HL-60/S4 (cell line): ENCODE results near the gene SLC12A8.

Source experiments
- in situ Hi-C: fragments of 300-500 bp; cut with MboI; formaldehyde crosslinking; loops from 2 replicates; pipeline ENCODE4 v1.14.3; 2022; ENCODE audit warnings: low sequenced_read_pairs

Gene SLC12A8

DNA sequence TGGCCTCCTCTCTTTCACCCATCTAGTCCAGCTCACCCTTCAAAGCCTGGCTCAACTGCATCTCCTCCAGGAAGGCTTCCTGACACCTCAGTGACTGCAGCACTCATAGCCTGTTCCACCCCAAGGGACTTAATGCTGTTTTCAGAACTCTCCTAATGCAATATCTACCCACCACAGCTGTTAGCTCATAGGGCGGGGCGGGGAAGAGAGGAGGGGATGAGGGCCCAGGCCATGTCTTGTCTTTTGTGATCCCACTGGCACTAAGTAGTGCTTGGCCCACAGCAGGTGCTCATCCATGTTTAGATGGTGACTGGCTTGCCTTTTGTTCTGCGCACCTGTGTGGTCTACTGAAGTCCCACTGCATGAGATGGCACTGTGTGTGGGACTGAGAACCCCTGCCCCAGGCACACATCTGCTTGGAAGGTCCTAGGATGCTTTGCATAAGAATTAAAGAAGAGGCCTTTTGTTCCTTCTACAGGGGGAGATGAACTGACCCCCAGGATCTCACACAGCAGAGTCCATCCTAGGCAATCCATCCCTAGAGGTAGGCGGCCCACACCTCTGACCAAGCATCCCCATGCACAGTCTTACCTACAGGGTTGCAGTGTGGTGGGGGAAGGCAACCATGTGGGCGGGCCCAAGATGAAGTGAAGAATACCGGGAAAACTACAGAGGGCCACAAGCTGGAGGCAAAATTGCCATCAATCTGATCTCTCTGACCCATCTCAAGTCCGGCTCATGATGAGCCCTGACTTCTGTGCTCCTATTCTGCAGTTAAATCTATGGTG lies 23.0 kb downstream of the SLC12A8 start:
- in situ Hi-C loops: no loop called here

DNA sequence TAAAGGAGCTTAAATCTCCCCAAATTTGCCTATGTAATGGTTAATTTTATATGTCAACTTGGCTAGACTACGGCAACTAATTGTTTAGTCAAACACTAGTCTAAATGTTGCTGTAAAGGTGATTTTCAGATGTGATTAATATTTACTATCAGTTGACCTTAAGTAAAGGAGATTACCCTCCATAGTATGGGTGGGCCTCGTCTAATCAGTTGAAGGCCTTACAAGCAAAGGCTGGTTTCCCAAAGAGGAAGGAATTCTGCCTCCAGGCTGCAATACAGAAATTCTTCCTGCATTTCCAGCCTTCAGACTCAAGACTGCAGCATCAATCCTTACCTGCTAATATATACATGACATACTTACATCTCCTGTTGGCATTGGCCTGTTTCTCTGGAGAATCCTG lies 23.6 kb downstream of the SLC12A8 start:
- in situ Hi-C loops: no loop called here

DNA sequence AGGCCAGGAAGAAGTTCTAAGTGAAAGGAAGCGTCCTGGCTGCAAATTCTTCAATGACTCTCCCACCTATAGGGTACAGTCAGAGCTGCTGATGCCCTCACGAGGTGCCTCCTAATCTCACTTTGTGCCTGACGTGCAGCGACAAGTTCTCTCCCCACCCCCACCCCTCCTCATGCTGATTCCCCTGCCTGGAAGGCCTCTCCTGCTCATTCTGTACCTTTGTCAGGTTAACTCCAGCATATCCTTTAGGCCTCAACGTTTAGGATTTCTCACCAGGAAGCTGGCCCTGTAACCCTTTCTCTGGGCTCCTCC lies 25.0 kb downstream of the SLC12A8 start:
- in situ Hi-C loops: no loop called here

DNA sequence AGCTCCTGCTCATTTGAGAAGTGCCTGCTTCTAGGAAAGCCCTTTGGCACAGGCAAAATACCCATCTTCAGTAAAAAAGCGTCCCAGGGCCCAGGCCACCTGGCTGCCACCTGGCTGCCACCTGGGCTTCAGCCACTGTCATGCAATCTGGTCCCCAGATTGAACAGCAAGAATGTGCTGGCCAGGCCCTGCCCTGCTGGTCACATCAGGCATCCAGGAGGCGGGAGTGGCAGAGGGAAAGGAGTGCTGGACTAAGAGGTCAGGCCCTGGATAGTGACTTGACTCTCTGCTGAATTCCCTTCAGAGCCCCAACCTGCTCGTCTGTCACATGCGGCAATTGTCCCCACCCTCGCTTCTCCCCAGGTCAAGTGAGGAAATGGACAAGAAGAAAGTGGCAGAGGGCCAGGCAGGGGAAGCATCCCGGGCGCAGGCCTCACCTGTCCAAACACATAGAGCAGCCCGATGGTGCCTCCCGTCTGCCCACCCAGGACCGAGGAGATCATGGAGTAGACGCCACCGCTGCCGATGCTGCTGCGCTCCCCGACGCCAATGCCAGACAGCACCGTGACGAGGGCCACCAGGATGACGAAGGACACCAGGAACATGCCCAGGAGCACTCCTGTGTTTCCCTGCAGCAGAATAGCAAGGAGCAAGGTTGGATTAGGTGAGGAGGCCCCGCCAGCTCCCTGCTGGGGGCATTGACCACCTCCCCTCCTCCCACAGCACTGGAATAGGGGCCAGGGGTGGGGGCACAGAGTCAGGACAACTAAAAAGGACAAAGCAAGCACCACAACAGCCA lies 25.5 kb downstream of the SLC12A8 start:
- in situ Hi-C loops: no loop called here

DNA sequence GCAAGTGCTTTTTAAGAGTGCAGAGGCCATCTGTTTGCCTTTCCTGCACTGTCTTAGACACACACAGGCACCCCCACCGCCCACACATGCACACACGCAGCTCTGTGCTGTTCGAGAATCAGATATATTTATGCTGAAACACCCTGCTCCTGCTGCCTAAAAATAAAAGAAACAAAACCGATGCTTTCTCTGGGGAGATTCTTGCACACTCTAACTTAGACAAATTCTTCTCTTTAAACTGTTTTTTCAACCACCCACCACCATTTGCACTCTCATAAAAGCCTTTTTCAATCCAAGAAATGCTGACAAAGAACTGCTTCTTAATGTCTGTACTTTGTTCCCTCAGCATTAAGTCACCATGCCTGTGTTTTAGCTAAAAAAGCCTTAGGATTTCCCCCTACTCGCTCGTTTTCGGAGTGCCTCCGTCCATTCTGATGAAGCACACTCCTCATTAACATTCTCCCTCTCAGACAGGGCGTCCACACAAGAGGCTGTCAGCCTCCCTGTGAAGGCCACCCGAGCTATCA lies 26.2 kb downstream of the SLC12A8 start:
- in situ Hi-C loops: no loop called here

DNA sequence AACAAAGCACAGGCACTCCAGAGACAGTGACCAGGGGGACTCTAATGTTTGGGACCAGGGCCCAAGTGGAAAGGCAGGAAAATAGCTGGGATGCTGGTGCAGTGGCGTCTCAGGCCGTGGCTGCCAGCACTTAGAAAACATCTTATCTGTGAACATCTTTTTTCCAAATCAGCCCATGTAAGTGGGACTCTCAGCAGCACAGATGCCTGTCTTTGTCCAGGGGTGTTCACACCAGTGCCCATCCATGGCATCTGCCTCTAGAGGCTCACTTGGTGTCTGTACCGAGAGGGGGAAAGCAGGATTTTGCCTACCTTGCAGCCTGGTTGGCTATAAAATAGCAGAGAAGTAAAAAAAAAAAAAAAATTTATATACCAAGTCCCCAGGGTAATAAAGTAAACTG lies 26.7 kb downstream of the SLC12A8 start:
- in situ Hi-C loops: no loop called here

DNA sequence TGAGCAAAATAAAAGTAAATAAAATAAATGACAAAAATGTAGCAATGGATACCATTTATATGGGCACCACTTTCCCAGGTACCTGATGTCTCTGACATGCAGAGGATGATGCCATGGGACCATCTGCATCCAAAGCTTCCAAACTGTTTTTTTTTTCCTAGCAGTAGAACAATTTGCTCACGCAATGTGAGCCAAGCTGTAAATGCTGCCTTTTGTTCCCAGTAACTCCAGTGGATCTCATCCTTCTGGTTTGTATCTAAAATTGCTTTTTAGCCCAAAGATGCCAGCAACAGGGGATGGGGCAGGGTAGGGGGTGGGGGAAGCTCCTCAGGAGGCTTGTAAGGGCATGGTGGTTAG lies 32.7 kb downstream of the SLC12A8 start:
- in situ Hi-C loops: no loop called here

DNA sequence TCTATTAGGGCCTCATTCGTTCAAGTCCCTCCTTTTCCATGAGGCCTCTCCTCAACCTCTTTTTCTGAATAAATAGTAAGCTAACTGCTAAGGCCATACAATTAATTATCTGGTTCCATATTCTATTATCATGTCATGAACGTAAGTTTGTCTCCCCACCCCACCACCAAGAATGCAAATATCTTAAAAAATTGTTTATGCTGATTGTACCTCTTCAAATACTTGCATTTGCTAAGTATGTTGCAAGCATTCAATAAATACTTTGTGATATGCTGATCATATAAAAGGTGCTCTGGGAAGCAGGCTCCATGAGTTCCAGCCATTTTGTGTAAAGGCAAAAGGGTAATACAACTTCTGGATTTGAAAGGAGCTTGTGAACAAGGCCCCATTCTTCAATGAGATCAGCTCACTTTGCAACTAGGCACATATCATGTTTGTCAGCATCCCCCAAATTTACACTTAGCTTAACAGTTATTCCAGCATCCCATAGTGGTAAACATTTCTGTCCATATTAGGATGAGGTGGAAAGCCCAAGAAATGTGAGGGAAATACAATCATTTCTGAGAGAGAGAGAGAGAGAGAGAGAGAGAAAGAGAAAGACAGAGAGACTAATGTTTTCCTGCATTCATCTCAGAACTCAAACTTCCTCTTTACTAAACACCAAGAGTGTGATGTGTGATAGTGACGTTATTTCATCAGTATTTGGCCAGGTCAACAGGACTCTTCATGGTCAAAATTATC lies 33.2 kb downstream of the SLC12A8 start:
- in situ Hi-C loops: no loop called here

DNA sequence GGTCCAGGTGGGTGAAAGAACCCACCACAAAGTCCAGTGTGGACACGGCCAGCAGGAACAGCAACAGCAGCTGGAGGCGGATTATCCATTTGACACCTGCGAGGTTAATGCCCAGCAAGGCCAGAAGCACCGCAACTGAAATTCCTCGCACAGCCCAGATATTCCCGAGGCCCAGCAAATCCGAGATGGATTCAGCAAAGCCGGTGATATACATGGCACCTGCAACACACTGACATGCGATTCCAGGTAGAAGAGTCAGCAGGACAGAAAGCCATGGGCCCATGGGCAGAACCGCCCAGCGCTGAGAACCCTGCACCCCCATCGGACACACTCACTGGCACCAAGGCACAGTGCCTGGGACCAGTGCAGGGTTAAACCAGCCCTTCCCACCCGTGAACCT lies 34.8 kb downstream of the SLC12A8 start:
- in situ Hi-C loops: no loop called here

DNA sequence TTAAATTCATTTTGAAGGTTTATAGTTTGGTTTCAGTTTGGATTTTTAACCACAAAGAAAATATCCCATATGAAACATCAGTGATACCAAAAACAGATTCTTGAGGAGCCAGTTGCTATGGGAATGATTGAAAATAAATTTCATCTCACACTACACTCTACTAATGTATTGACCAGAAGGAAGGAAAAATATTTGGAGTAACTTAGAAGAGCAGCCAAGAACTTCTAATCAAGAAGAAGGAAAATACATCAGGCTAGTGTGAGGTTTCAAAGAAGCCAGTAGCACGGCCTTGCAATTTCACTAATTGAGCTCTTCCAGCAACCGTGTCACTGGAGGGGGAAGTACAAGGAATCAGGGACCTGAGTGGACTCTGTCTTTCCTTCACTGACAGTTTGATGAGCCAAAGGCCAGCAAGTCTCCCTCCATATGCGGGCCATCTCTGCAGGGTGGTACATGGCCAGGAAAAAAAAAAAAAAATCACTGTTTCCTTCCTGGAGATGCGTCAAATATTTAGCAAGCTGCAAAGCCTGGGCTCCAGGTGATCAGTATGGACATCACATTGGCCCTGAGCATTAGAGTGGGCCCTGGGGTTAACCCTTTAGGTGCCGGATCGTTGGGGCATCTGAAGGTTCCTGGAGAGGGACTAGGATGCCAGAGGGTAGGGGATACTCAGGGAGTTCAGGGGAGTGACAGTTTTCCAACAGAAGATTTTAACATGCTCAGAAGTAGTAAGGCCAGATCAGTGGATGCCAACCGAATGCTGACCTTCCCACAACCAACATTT lies 37.1 kb downstream of the SLC12A8 start:
- in situ Hi-C loops: no loop called here

DNA sequence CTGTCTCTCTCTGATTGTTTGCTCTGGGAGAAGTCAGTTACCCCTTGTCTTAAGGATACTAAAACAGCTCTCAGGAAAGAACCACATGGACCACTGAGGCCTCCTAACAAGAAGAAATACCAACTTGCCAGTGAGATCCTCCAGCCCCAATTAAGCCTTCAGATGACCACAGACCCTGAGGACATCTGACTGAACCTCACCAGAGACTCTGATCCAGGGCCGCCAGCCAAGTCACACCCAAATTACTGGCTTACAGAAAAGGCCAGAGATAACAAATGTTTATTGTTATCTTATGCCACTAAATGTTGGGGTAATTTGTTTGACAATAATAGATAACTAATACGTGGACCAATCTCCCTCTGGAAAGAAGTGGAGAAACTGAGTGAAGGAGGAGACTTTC lies 40.2 kb downstream of the SLC12A8 start:
- in situ Hi-C loops: no loop called here

DNA sequence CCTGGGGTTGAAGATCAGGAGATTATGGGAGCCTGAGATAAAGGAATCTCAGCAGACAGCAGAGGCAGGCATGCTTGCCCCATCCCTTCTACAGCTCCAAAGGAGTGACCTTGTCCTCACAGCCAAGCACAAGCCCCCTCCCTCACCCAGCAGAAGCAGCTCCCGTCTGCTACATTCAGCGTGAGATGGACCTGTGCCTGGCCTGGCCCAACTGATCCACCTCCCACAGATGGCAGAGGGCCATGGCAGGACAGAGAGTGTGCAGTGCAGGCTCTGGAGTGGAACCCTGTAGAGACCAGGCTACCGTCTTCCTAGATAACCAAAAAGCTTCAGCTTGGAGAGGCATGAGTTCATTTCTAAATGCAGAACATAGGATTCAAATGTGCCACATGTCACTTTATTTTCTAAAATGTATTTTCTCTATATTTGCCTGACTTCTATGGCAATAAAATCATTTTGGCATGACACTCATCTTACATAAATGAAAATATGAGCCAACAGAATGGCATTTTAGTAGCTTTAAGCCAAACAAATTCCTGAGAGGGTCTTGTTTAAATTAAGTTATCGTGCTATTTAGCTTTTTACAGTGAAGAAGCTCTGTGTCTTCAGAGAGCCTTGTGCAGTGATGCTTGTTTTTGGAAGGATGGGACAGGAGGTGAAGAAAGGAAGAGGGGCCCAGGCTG lies 43.7 kb downstream of the SLC12A8 start:
- in situ Hi-C loops: no loop called here

DNA sequence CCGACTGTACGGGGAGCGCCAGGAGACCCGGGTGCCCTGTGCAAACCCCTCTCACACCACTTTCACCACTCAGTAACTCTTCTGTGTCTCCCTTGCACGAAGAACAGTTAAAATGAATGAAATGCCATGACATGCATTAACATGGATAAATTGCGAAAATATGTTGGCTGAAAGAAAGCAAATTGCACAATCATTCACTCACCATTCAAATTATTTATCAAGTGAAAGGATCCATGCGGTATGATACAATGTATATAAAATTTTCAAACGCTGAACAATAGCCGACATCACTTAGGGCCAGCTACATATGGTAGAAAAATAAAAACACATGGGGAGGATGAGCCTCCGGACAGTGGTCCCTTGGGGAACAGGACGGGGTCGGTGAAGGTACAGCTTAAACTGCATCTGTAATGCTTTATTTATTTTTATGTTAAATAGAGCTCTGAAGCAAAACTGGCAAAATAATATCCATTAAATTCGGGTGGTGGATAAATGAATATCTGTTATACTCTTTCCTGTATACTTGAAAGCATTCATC lies 45.9 kb downstream of the SLC12A8 start:
- in situ Hi-C loops: no loop called here

DNA sequence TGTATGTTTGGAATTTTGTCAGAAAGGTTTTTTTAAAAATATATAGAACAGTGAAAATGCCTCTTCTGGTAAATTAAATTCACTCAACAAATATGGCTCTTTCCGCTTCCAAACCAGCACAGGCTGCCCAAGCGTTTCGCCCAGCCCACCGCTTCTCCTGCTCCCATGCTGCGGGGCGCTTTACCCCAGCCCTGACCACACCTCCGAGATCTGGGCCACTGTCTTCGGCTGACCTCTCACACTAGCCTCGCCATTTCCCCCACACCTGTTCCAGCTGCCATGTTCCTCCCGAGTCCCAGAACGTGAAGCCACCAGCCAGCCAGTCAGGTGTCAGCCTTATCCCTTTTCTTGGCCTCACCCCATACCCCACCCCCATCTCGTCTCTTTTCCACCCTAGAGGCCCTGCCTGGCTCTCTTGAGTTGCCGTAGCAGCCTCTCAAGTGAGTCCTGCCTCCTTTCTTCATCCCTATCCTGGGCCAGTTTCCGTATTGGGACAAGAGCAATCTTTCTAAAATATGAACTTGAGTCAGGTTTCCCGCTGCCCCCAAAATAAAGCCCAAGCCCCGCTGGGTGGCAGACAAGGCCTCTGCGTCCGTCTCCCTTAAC lies 46.5 kb downstream of the SLC12A8 start:
- in situ Hi-C loops: no loop called here

DNA sequence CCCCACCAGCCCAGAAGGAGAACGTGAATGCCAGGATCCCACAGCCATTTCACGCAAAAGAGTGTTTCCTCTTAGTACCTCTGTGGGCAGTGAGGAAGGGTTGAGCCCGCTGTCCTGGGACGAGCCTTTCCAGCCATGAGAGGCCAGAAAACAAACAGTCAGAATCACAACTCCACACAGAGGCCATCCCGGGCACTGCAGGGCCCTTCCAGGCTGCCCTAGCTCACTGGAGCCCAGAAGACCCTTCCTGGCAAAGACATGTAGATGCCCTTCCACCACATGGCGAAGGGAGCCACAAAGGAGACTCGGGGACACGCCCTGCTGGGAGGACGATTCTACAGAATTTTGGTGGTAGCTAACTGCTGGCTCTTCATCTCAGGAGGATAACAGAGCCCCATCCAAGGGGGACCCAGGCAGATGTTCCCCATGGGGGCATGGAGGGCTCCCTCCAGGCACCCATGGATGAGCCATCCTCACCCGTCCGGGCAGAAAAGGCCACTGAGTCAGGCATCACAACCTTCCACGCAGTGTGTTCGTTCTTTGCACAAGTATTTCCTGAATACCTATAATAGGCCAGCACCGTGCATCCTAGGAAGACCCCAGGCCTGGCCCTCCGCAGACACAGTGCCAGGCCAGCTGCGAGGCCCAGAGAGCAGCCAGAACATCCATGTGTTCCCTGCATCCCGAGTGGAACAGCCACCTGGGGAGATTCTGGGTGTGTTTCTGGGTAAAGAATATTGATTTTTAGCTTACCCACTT lies 47.2 kb downstream of the SLC12A8 start:
- in situ Hi-C loops: no loop called here

DNA sequence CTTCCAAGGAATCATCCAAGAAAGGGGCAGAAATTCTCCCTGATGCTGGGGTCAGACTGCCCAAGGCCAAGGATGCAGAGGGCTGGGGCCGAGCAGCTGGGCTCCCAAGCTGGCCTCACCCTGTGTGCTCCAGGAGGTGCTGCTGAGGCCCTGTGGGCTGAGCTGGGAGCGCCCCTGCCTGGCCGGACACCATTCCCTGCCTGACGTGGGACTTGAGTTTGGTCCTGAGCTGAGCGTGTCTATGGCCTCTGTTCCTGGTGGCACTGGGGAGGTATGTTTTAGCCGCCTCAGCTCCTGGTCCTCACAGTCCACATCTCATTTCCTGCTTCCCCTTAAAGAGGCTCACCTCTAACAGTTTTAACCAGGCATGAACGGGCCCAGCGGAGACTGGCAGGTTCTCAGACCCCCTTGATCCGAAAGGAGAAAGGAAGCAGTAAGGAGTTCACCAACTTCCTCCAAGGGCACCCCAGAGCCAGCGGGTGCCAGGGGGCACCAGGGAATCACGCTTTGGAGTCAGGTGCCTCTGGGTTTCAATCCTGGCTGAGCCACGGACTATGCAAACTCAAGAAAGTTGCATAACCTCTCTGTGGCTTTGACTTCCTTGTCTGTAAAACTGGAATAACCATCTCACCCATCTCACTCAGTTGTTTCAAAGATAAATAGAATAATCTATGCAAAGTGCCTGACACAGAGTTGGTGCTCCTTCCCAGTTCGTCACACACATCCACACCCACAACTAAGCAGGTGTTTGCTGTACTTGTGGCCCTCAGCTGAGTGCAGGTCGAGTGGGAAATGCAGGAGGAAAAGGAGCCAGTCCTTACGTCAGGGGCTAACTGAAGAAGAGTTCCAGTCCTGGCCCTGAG lies 48.6 kb downstream of the SLC12A8 start:
- in situ Hi-C loops: no loop called here

DNA sequence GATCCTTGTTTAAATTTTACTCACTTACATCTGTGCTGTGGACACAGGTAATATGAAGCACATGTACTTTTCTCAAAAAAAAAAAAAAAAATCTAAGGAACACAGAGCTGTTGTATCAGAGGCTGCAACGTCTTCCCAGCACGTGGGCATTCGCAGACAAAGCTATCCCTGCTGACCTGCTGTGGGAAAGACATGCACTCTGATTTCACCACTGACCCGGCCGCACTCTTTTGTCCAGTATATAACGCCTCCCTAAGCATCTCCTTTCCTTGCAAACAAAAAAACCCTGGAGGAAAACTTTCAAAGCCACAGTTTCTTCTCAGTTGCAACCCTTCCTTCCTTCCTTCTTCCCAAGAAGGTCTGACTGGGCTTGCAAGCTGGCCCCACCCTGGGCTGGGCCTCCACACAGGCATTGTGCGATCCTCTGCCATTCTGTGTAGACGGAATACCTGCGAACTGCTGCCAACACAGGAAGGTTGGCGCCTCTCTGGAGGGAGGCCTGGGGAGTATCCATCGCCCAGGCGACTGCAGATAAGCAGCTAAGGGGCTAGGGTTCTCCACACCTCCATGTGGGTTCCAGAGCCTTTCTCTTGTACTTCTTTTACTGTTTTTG lies 50.8 kb downstream of the SLC12A8 start:
- in situ Hi-C loops: no loop called here
